ENCODE data around the gene PRKCA. TPM values are rescaled to one million over a fixed set of nuclear protein-coding genes. Genes with fewer than 3 reads are reported as not detected.

The PRKCA gene
- total and polyA plus RNA-seq, 2 experiments from 2014 or later, result 6.4 to 35.4 TPM

GRCh38 chr17:66574123-66574522 is 271.7 kb downstream of the PRKCA start:
- Mint-ChIP-seq H3K27me3 (ENCODE audit: insufficient read depth, low read depth, poor library complexity) (no peaks in the 10 kb centered on the region), H3K4me1 (peaks cover 28% of the 10 kb centered on the region), H3K36me3 (ENCODE audit: low read depth) (no peaks in the 10 kb centered on the region; the same call in 2 of the 3 replicates), H3K9me3 (no peaks in the 10 kb centered on the region; the same call in 2 of the 3 replicates), H3K4me3 (no peak overlapping the region), H3K27ac (no peak overlapping the region)
- Histone ChIP-seq H3K27me3 (ENCODE audit: insufficient read depth) (no peaks in the 10 kb centered on the region), H2AFZ (no peak overlapping the region), H3K4me2 (no peak overlapping the region), H3K9me2 (ENCODE audit: insufficient read depth) (no peaks in the 10 kb centered on the region), H3F3A (replicated peaks; ENCODE audit: low read depth) (no peaks in the 10 kb centered on the region), H3K27ac (ENCODE audit: low read depth) (no peak overlapping the region), H3K4me1 (ENCODE audit: insufficient read depth) (peaks cover 15% of the 10 kb centered on the region), H3K36me3 (ENCODE audit: insufficient read depth) (no peaks in the 10 kb centered on the region), H3K79me2 (replicated peaks; ENCODE audit: insufficient read depth) (no peaks in the 10 kb centered on the region), H4K20me1 (replicated peaks; ENCODE audit: insufficient read depth) (no peaks in the 10 kb centered on the region), H3K4me3 (no peak overlapping the region)
- DNase-seq (ENCODE audit: low spot score) (no peak), ATAC-seq (no peak)
- TF ChIP-seq ETS1 (IDR thresholded peaks at IDR 0.05) (no peak), CREB1 (CRISPR knock-in tag; IDR thresholded peaks at IDR 0.05; ENCODE audit: low read depth) (no peak), EZH2phosphoT487 (IDR thresholded peaks at IDR 0.05; ENCODE audit: unreplicated experiment) (no peak), JUNB (IDR thresholded peaks at IDR 0.05; ENCODE audit: unreplicated experiment) (no peak), ZNF462 (CRISPR knock-in tag; IDR thresholded peaks at IDR 0.05) (no peak), EZH2 (IDR thresholded peaks at IDR 0.05; ENCODE audit: low read depth, unreplicated experiment) (no peak), NANOG (IDR thresholded peaks at IDR 0.05; ENCODE audit: borderline replicate concordance) (no peak), CTCF (conservative IDR thresholded peaks at IDR 0.05; ENCODE audit: low read depth in 2 of 2) (no peak), POLR2AphosphoS5 (IDR thresholded peaks at IDR 0.05; ENCODE audit: low read depth) (no peak), ZNF114 (CRISPR knock-in tag; IDR thresholded peaks at IDR 0.05) (no peak), ZNF331 (CRISPR knock-in tag; IDR thresholded peaks at IDR 0.05; ENCODE audit: low read depth) (no peak), REST (IDR thresholded peaks at IDR 0.05; ENCODE audit: unreplicated experiment) (no peak), STAT1 (IDR thresholded peaks at IDR 0.05; ENCODE audit: unreplicated experiment) (no peak)
